GM18873 (cell line): ENCODE results near the gene TPRG1.

ENCODE experiments used
- ATAC-seq: cut with Tn5 transposase; IDR thresholded peaks from one replicate; pipeline ENCODE4 v1.9.1; 2021; ENCODE audit warnings: mild to moderate bottlenecking, moderate library complexity, moderate number of reproducible peaks; ENCODE audit not compliant: unreplicated experiment, low FRiP score

Gene TPRG1

GRCh38 chr3:189340680-189341460 lies 169.1 kb downstream of the TPRG1 start:
- no peak for ATAC-seq

- no peak for ATAC-seq
These were observed 171.0 kb downstream of the TPRG1 start for GRCh38 chr3:189342811-189343210.

- no peak for ATAC-seq
These were observed 173.2 kb downstream of the TPRG1 start for GRCh38 chr3:189344996-189345395.

- ATAC-seq, result no peak
These were observed 178.0 kb downstream of the TPRG1 start for GRCh38 chr3:189349772-189350171.

GRCh38 chr3:189353318-189353965 lies 181.7 kb downstream of the TPRG1 start:
- ATAC-seq, result no peak

GRCh38 chr3:189353988-189354889 lies 182.5 kb downstream of the TPRG1 start:
- no peak for ATAC-seq

GRCh38 chr3:189355115-189355480 lies 183.3 kb downstream of the TPRG1 start:
- ATAC-seq, result no peak

GRCh38 chr3:189355481-189356201 lies 183.9 kb downstream of the TPRG1 start:
- no peak for ATAC-seq

GRCh38 chr3:189360291-189360690 lies 188.5 kb downstream of the TPRG1 start:
- ATAC-seq, result no peak

- no peak for ATAC-seq
These were observed 189.5 kb downstream of the TPRG1 start for GRCh38 chr3:189361103-189361835.

- no peak for ATAC-seq
These were observed 192.0 kb downstream of the TPRG1 start for GRCh38 chr3:189363590-189364255.

- ATAC-seq, result no peak
These were observed 194.1 kb downstream of the TPRG1 start for GRCh38 chr3:189365609-189366564.

GRCh38 chr3:189368384-189368783 lies 196.6 kb downstream of the TPRG1 start:
- peak; percentile 43 for ATAC-seq

- ATAC-seq, result no peak
These were observed 197.9 kb downstream of the TPRG1 start for GRCh38 chr3:189369636-189370035.

- no peak for ATAC-seq
These were observed 200.5 kb downstream of the TPRG1 start for GRCh38 chr3:189372243-189372642.
